Ureter (tissue), 1 donor: ENCODE data around the gene NUDT5. TPM values are rescaled to one million over a fixed set of nuclear protein-coding genes. Genes with fewer than 3 reads are reported as not detected.
"Not testable (repeated sequence)": the region's sequence is repeated elsewhere in the genome, so short reads cannot be mapped to it uniquely, and the experiment has no call there.

Experiments used
- DNase-seq: peaks from one replicate; pipeline ENCODE4 v3.0.0-alpha.2; 2020; ENCODE audit warnings: low spot score
- total RNA-seq: library from RNA; stranded (reverse); gene quantifications from one replicate; pipeline ENCODE4 v1.2.4, GENCODE V29; 2023
- donor health status: DM: yes; HTN: yes; CAD: no.

The NUDT5 gene
- 44.9 TPM for total RNA-seq

- peak; percentile 87 for DNase-seq
These were observed at the start of gene NUDT5, which contains the start of gene CDC123 for GRCh38 chr10:12195603-12196506. Gene NUDT5 (minus strand): TSS chr10:12195891. CDS start chr10:12186291, 9,600 bp downstream. Gene CDC123 (plus strand): TSS chr10:12196188. CDS start chr10:12196246, 58 bp downstream.

- DNase-seq = no peak
These were observed 48.4 kb upstream of the NUDT5 start for GRCh38 chr10:12243864-12244620.

- no peak for DNase-seq
These were observed 46.3 kb upstream of the NUDT5 start for GRCh38 chr10:12241810-12242529.

- no peak for DNase-seq
These were observed 43.1 kb upstream of the NUDT5 start for GRCh38 chr10:12238821-12239220.

- DNase-seq = peak; percentile 22
These were observed 41.9 kb upstream of the NUDT5 start for GRCh38 chr10:12237265-12238220.

- DNase-seq = no peak
These were observed 40.1 kb upstream of the NUDT5 start for GRCh38 chr10:12235796-12236195.

GRCh38 chr10:12235116-12235694 lies 39.5 kb upstream of the NUDT5 start:
- no peak for DNase-seq

- DNase-seq = not testable (repeated sequence)
These were observed 39.0 kb upstream of the NUDT5 start for GRCh38 chr10:12234687-12235086.

- no peak for DNase-seq
These were observed 33.2 kb upstream of the NUDT5 start for GRCh38 chr10:12228851-12229250.

- not testable (repeated sequence) for DNase-seq
These were observed 30.7 kb upstream of the NUDT5 start for GRCh38 chr10:12226438-12226837.

GRCh38 chr10:12225444-12225843 lies 29.8 kb upstream of the NUDT5 start:
- no peak for DNase-seq

GRCh38 chr10:12221323-12222298 lies 25.9 kb upstream of the NUDT5 start:
- no peak for DNase-seq

GRCh38 chr10:12218991-12219390 lies 23.3 kb upstream of the NUDT5 start:
- no peak for DNase-seq

- no peak for DNase-seq
These were observed 19.1 kb upstream of the NUDT5 start for GRCh38 chr10:12214763-12215218.

GRCh38 chr10:12214093-12214492 lies 18.4 kb upstream of the NUDT5 start:
- no peak for DNase-seq

GRCh38 chr10:12213621-12214020 lies 17.9 kb upstream of the NUDT5 start:
- DNase-seq = no peak

- no peak for DNase-seq
These were observed 16.8 kb upstream of the NUDT5 start for GRCh38 chr10:12212454-12212853.

- DNase-seq = no peak
These were observed 12.8 kb upstream of the NUDT5 start for GRCh38 chr10:12208460-12208859.

- DNase-seq = no peak
These were observed 11.4 kb upstream of the NUDT5 start for GRCh38 chr10:12207114-12207513.
